Parathyroid adenoma (tissue), 2 donors: ENCODE measurements around the gene FAM184A.

Experiments
- H2AFZ ChIP-seq: fragments of 300-600 bp; sonication (generic); one replicate; pipeline ENCODE4 v1.7.0; 2017; ENCODE audit warnings: antibody characterized with exemption, mild to moderate bottlenecking
- H3K27ac ChIP-seq: fragments of 300-600 bp; sonication (generic); one replicate; pipeline ENCODE4 v1.7.0; 2017
- H3K27me3 ChIP-seq: fragments of 300-600 bp; sonication (generic); one replicate; pipeline ENCODE4 v1.7.0; 2017; ENCODE audit warnings: low read length; ENCODE audit not compliant: control insufficient read depth, insufficient read depth
- H3K36me3 ChIP-seq: fragments of 300-600 bp; sonication (generic); one replicate; pipeline ENCODE4 v1.7.0; 2017; ENCODE audit warnings: low read length; ENCODE audit not compliant: control insufficient read depth, insufficient read depth
- H3K4me1 ChIP-seq: fragments of 300-600 bp; sonication (generic); one replicate; pipeline ENCODE4 v1.7.0; 2017; ENCODE audit warnings: control low read depth
- H3K4me2 ChIP-seq: fragments of 300-600 bp; sonication (generic); one replicate; pipeline ENCODE4 v1.7.0; 2017; ENCODE audit warnings: low read length
- H3K4me3 ChIP-seq: fragments of 300-600 bp; sonication (generic); one replicate; pipeline ENCODE4 v1.7.0; 2017; ENCODE audit warnings: low read depth, low read length
- H3K79me2 ChIP-seq: fragments of 300-600 bp; sonication (generic); one replicate; pipeline ENCODE4 v1.7.0; 2017; ENCODE audit warnings: control low read depth
- H3K9ac ChIP-seq: fragments of 300-600 bp; sonication (generic); one replicate; pipeline ENCODE4 v1.7.0; 2017; ENCODE audit warnings: mild to moderate bottlenecking
- H3K9me3 ChIP-seq: fragments of 300-600 bp; sonication (generic); one replicate; pipeline ENCODE4 v1.7.0; 2017; ENCODE audit warnings: low read length; ENCODE audit not compliant: control insufficient read depth
- CTCF ChIP-seq: fragments of 300-600 bp; sonication (generic); IDR thresholded peaks from one replicate; pipeline ENCODE4 v1.7.0; 2017; ENCODE audit warnings: antibody characterized with exemption, mild to moderate bottlenecking
- donor health status: primary hyperparathyroidism.

Gene FAM184A

GRCh38 chr6:119096721-119097565, 18.5 kb upstream of the FAM184A start:
- Histone ChIP-seq H2AFZ (peak overlapping the region; percentile 70), H3K27ac (no peak overlapping the region), H3K36me3 (no peaks in the 10 kb centered on the region), H3K4me2 (no peak overlapping the region), H3K4me1 (peaks cover 3% of the 10 kb centered on the region), H3K9ac (no peak overlapping the region), H3K4me3 (no peak overlapping the region), H3K79me2 (no peaks in the 10 kb centered on the region), H3K27me3 (no peaks in the 10 kb centered on the region), H3K9me3 (no peaks in the 10 kb centered on the region)
- TF ChIP-seq CTCF, result no peak

GRCh38 chr6:119090256-119090655, 11.8 kb upstream of the FAM184A start:
- no peak for TF ChIP-seq CTCF
- Histone ChIP-seq H3K27ac (no peak overlapping the region), H3K4me1 (no peaks in the 10 kb centered on the region), H3K9me3 (no peaks in the 10 kb centered on the region), H3K9ac (no peak overlapping the region), H3K27me3 (no peaks in the 10 kb centered on the region), H3K36me3 (no peaks in the 10 kb centered on the region), H3K4me3 (no peak overlapping the region), H2AFZ (no peak overlapping the region), H3K79me2 (no peaks in the 10 kb centered on the region), H3K4me2 (no peak overlapping the region)

- no peak overlapping the region for H3K27ac ChIP-seq
- H2AFZ ChIP-seq, result no peak overlapping the region
- H3K4me2 ChIP-seq, result no peak overlapping the region
- no peaks in the 10 kb centered on the region for H3K27me3 ChIP-seq
- no peaks in the 10 kb centered on the region for H3K4me1 ChIP-seq
- H3K4me3 ChIP-seq, result no peak overlapping the region
- H3K9me3 ChIP-seq, result no peaks in the 10 kb centered on the region
- H3K79me2 ChIP-seq, result no peaks in the 10 kb centered on the region
- TF ChIP-seq CTCF, result no peak
- H3K9ac ChIP-seq, result no peak overlapping the region
- no peaks in the 10 kb centered on the region for H3K36me3 ChIP-seq
Measured at GRCh38 chr6:119084784-119085183, 6.3 kb upstream of the FAM184A start.

- no peak overlapping the region for H3K4me2 ChIP-seq
Measured at GRCh38 chr6:119083007-119083406, 4.5 kb upstream of the FAM184A start.

More at GRCh38 chr6:119083007-119083406, 4.5 kb upstream of the FAM184A start:
- Histone ChIP-seq H2AFZ (no peak overlapping the region), H3K9me3 (no peaks in the 10 kb centered on the region), H3K27ac (no peak overlapping the region), H3K4me3 (no peak overlapping the region), H3K79me2 (no peaks in the 10 kb centered on the region), H3K36me3 (no peaks in the 10 kb centered on the region), H3K27me3 (no peaks in the 10 kb centered on the region), H3K4me1 (peaks cover 5% of the 10 kb centered on the region), H3K9ac (no peak overlapping the region)
- TF ChIP-seq CTCF, result no peak
